Esophagus muscularis mucosa (tissue), 4 donors: ENCODE measurements around the gene FXYD2.

Source experiments
- EP300 ChIP-seq: sonication (generic); formaldehyde crosslinking; IDR thresholded peaks from one replicate; pipeline ENCODE4 v1.6.1; 2017; ENCODE audit warnings: antibody characterized with exemption
- POLR2A ChIP-seq: fragments of 450-650 bp; IDR thresholded peaks from one replicate; pipeline ENCODE4 v1.6.1; 2017; ENCODE audit warnings: antibody characterized with exemption, moderate library complexity, mild to moderate bottlenecking, low read depth
- POLR2AphosphoS5 ChIP-seq, 2 donors: sonication (generic); formaldehyde crosslinking; IDR thresholded peaks; one replicate each; pipeline ENCODE4 v1.6.1; 2017; ENCODE audit warnings: antibody characterized with exemption in 2 of 2
- TF ChIP-seq, protein P1 (sequence below), 3 experiments: fragments of 200-600 bp in 2 of 3; fragments of 450-650 bp in 1 of 3; sonication (generic) in 2 of 3; IDR thresholded peaks; one replicate each; pipeline ENCODE4 v1.5.1; 2017 to 2019; ENCODE audit warnings: antibody characterized with exemption in 3 of 3, mild to moderate bottlenecking in 2 of 3, moderate library complexity in 1 of 3

- TF ChIP-seq, protein P1, sequence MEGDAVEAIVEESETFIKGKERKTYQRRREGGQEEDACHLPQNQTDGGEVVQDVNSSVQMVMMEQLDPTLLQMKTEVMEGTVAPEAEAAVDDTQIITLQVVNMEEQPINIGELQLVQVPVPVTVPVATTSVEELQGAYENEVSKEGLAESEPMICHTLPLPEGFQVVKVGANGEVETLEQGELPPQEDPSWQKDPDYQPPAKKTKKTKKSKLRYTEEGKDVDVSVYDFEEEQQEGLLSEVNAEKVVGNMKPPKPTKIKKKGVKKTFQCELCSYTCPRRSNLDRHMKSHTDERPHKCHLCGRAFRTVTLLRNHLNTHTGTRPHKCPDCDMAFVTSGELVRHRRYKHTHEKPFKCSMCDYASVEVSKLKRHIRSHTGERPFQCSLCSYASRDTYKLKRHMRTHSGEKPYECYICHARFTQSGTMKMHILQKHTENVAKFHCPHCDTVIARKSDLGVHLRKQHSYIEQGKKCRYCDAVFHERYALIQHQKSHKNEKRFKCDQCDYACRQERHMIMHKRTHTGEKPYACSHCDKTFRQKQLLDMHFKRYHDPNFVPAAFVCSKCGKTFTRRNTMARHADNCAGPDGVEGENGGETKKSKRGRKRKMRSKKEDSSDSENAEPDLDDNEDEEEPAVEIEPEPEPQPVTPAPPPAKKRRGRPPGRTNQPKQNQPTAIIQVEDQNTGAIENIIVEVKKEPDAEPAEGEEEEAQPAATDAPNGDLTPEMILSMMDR (IDR thresholded peaks at IDR 0.05) = no peak
- TF ChIP-seq POLR2AphosphoS5 (IDR thresholded peaks at IDR 0.05) = no peak
- TF ChIP-seq POLR2A = no peak
- no peak for TF ChIP-seq EP300
These were observed 9.7 kb downstream of the FXYD2 start for GRCh38 chr11:117814766-117815261.
